Measurements from ENCODE around the gene POLR2J. TPM values are rescaled to one million over a fixed set of nuclear protein-coding genes. Genes with fewer than 3 reads are reported as not detected.
A peak's percentile ranks its signal among the peaks of the same experiment; 100 is the strongest.

The POLR2J gene
- total and polyA plus RNA-seq, 4 donors: 9.6 to 50.3 (median 30.5) TPM

GRCh38 chr7:102451371-102452054 is 27.2 kb downstream of the POLR2J start:
- H3K36me3 ChIP-seq (ENCODE audit: control insufficient read depth in 4 of 4, insufficient read depth in 3 of 4, low read depth in 1 of 4, low read length in 3 of 4): peaks cover 0 to 10% (median 3%) of the 10 kb centered on the region in 4 donors
- TF ChIP-seq EGR1 (IDR thresholded peaks at IDR 0.05; ENCODE audit: low read depth in 2 of 2) (no peak), FOXA1 (IDR thresholded peaks at IDR 0.05) (no peak), MAX (IDR thresholded peaks at IDR 0.05) (no peak), FOXA2 (IDR thresholded peaks at IDR 0.05) (no peak), ATF3 (IDR thresholded peaks at IDR 0.05) (no peak), TAF1 (conservative IDR thresholded peaks at IDR 0.05) (no peak)
- no peak overlapping the region for H3K27ac ChIP-seq (ENCODE audit: low read depth in 1 of 2, low read length in 2 of 2)
- 58% methylated on average over 23 of the region's 23 CpGs for WGBS
- no peaks in the 10 kb centered on the region for H3K4me1 ChIP-seq (ENCODE audit: control insufficient read depth in 4 of 4, insufficient read depth in 4 of 4, low read length in 3 of 4)
- DNase-seq (ENCODE audit: low spot score): no peak
- H3K9me3 ChIP-seq (ENCODE audit: control insufficient read depth in 4 of 4, low read length in 3 of 4): no peaks in the 10 kb centered on the region
- no peak overlapping the region for H3K4me3 ChIP-seq (ENCODE audit: low read depth in 1 of 3, low read length in 3 of 3)
- no peak overlapping the region for H3K9ac ChIP-seq (ENCODE audit: low read depth in 1 of 2, low read length in 2 of 2)
- H3K27me3 ChIP-seq (ENCODE audit: control insufficient read depth in 4 of 4, insufficient read depth in 4 of 4, low read length in 3 of 4): no peaks in the 10 kb centered on the region

- peaks cover 0 to 2% (median under 1%) of the 10 kb centered on the region in 4 donors for H3K36me3 ChIP-seq (ENCODE audit: control insufficient read depth in 4 of 4, insufficient read depth in 3 of 4, low read depth in 1 of 4, low read length in 3 of 4)
- no peak for DNase-seq (ENCODE audit: low spot score)
- no peak overlapping the region for H3K27ac ChIP-seq (ENCODE audit: low read depth in 1 of 2, low read length in 2 of 2)
Measured at GRCh38 chr7:102450242-102450641, 28.5 kb downstream of the POLR2J start.

GRCh38 chr7:102449136-102449535 is 29.6 kb downstream of the POLR2J start:
- Histone ChIP-seq H3K9me3 (ENCODE audit: control insufficient read depth in 4 of 4, low read length in 3 of 4) (no peaks in the 10 kb centered on the region), H3K4me3 (ENCODE audit: low read depth in 1 of 3, low read length in 3 of 3) (no peak overlapping the region), H3K36me3 (ENCODE audit: control insufficient read depth in 4 of 4, insufficient read depth in 3 of 4, low read depth in 1 of 4, low read length in 3 of 4) (peaks cover 0 to 2% (median 0%) of the 10 kb centered on the region in 4 donors), H3K27me3 (ENCODE audit: control insufficient read depth in 4 of 4, insufficient read depth in 4 of 4, low read length in 3 of 4) (no peaks in the 10 kb centered on the region), H3K4me1 (ENCODE audit: control insufficient read depth in 4 of 4, insufficient read depth in 4 of 4, low read length in 3 of 4) (no peaks in the 10 kb centered on the region), H3K27ac (ENCODE audit: low read depth in 1 of 2, low read length in 2 of 2) (no peak overlapping the region), H3K9ac (ENCODE audit: low read depth in 1 of 2, low read length in 2 of 2) (no peak overlapping the region)
- DNase-seq (ENCODE audit: low spot score): no peak
- TF ChIP-seq YY1 (IDR thresholded peaks at IDR 0.05) (no peak), RAD21 (IDR thresholded peaks at IDR 0.05) (no peak), RXRA (IDR thresholded peaks at IDR 0.05) (no peak), REST (IDR thresholded peaks at IDR 0.05) (no peak), TAF1 (conservative IDR thresholded peaks at IDR 0.05) (no peak), ATF3 (IDR thresholded peaks at IDR 0.05) (no peak), ZBTB33 (IDR thresholded peaks at IDR 0.05) (no peak), FOXA2 (IDR thresholded peaks at IDR 0.05) (no peak), SP1 (IDR thresholded peaks at IDR 0.05) (no peak)
- 95% methylated on average over 15 of the region's 15 CpGs for WGBS

More at GRCh38 chr7:102450242-102450641, 28.5 kb downstream of the POLR2J start:
- no peak overlapping the region for H3K9ac ChIP-seq (ENCODE audit: low read depth in 1 of 2, low read length in 2 of 2)
- H3K27me3 ChIP-seq (ENCODE audit: control insufficient read depth in 4 of 4, insufficient read depth in 4 of 4, low read length in 3 of 4): no peaks in the 10 kb centered on the region
- no peak overlapping the region for H3K4me3 ChIP-seq (ENCODE audit: low read depth in 1 of 3, low read length in 3 of 3)
- H3K4me1 ChIP-seq (ENCODE audit: control insufficient read depth in 4 of 4, insufficient read depth in 4 of 4, low read length in 3 of 4): no peaks in the 10 kb centered on the region
- no peaks in the 10 kb centered on the region for H3K9me3 ChIP-seq (ENCODE audit: control insufficient read depth in 4 of 4, low read length in 3 of 4)
- 81% methylated on average over 6 of the region's 6 CpGs for WGBS
- peak in 1 of 2 donors; percentile 49 for TF ChIP-seq RAD21 (IDR thresholded peaks at IDR 0.05)
- no peak for TF ChIP-seq SP1 (IDR thresholded peaks at IDR 0.05)
